Heart left ventricle (tissue), 13 donors: ENCODE measurements around the gene KLHL13.

Experiments used
- CTCF ChIP-seq, 12 donors: fragments of 200-600 bp; sonication (generic) in 4 of 12; IDR thresholded peaks; one replicate each; pipeline versions ENCODE4 v1.5.0 to v1.8.0; 2018 to 2022; ENCODE audit warnings: antibody characterized with exemption in 12 of 12, mild to moderate bottlenecking in 5 of 12
- POLR2A ChIP-seq, 2 donors: fragments of 450-650 bp; IDR thresholded peaks; one replicate each; pipeline ENCODE4 v1.6.1; 2017; ENCODE audit warnings: antibody characterized with exemption in 2 of 2, mild to moderate bottlenecking in 2 of 2, moderate library complexity in 2 of 2
- donor health status: ischemic (EF 13 %, LVEDD 7.1; RV severe dilation, severe dysfunction).
- donor health status: DM: no; HTN: yes; CAD: no.
- donor health status: DM: no; HTN: no; CAD: no.
- donor health status: ischemic (EF 25% LVEDD 6.9; RV normal size, moderate dysfunction).
- donor health status: ischemic (EF 25% LVEDD 5.7; RV mildly dilated, moderate dysfunction).
- donor health status: ischemic (EF 35%, LVEDD 5.7; RV mildly dilated, moderate dysfunction).
- donor health status: nonischemic (EF 11% LVEDD 7.7; RV severe dilation, severe dysfunction).
- donor health status: DM: yes; HTN: yes; CAD: no.
- donor health status: PGD.
- donor health status: ischemic (EF 29% LVEDD 5.4; RV normal size, mild dysfunction).
- donor health status: nonischemic (EF 23%, LVEDD 6.1; RV moderate dilation, normal function).

- TF ChIP-seq CTCF (IDR thresholded peaks at IDR 0.05) (no peak), POLR2A (IDR thresholded peaks at IDR 0.05) (no peak)
Observed at GRCh38 chrX:117969328-117969727, 147.3 kb downstream of the KLHL13 start.
